SJSA1 (cell line): ENCODE data around the gene BCO2. TPM values are rescaled to one million over a fixed set of nuclear protein-coding genes. Genes with fewer than 3 reads are reported as not detected.
"Not testable (repeated sequence)": the region's sequence is repeated elsewhere in the genome, so short reads cannot be mapped to it uniquely, and the experiment has no call there.

Source experiments
- DNase-seq, 2 experiments: peaks; one replicate each; pipeline ENCODE4 v3.0.0-alpha.2; 2015 to 2020; ENCODE audit warnings: low spot score in 2 of 2, low read depth in 1 of 2
- H3K27ac ChIP-seq: fragments of 250-450 bp; sonication (Bioruptor Pico); 2 replicates; pipeline ENCODE4 v1.5.1; 2020; ENCODE audit warnings: mild to moderate bottlenecking, moderate library complexity
- H3K27me3 ChIP-seq: fragments of 250-450 bp; sonication (Bioruptor Pico); replicated peaks from 2 replicates; pipeline ENCODE4 v1.5.1; 2020; ENCODE audit warnings: mild to moderate bottlenecking, moderate library complexity
- H3K36me3 ChIP-seq: fragments of 250-450 bp; sonication (Bioruptor Pico); 2 replicates; pipeline ENCODE4 v1.5.1; 2020; ENCODE audit warnings: mild to moderate bottlenecking
- H3K4me1 ChIP-seq: fragments of 250-450 bp; sonication (Bioruptor Pico); replicated peaks from 2 replicates; pipeline ENCODE4 v1.6.1; 2021; ENCODE audit warnings: mild to moderate bottlenecking
- H3K4me3 ChIP-seq: fragments of 250-450 bp; sonication (Bioruptor Pico); 2 replicates; pipeline ENCODE4 v1.5.1; 2020; ENCODE audit warnings: mild to moderate bottlenecking
- H3K9me3 ChIP-seq: fragments of 250-450 bp; sonication (Bioruptor Pico); replicated peaks from 2 replicates; pipeline ENCODE4 v1.5.1; 2020; ENCODE audit warnings: mild to moderate bottlenecking
- total RNA-seq: library from RNA; depleted of rRNA; stranded (reverse); fragments of >200 nt; shearing (Covaris generic); gene quantifications from 2 replicates; pipeline ENCODE4 v1.2.3, GENCODE V29; 2014

The BCO2 gene
- total RNA-seq, 1 experiment from 2014 or later, result 0.42 TPM

GRCh38 chr11:112179601-112180000 is 4.3 kb downstream of the BCO2 start:
- Histone ChIP-seq H3K4me3 (no peak overlapping the region), H3K27me3 (no peaks in the 10 kb centered on the region), H3K27ac (no peak overlapping the region), H3K9me3 (no peaks in the 10 kb centered on the region), H3K4me1 (no peaks in the 10 kb centered on the region), H3K36me3 (no peaks in the 10 kb centered on the region)
- DNase-seq, result no peak

DNA sequence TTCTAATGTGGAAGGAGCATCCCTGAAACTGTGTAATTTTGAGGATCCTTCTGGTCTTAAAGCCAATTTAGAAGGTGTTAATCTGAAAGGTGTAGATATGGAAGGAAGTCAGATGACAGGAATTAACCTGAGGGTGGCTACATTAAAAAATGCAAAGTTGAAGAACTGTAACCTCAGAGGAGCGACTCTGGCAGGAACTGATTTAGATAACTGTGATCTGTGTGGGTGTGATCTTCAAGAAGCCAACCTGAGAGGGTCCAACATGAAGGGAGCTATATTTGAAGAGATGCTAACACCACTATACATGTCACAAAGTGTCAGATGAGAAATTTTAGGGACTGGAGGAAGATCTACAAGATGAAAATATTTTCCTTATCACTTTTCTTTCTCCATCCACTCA is 7.6 kb downstream of the BCO2 start:
- Histone ChIP-seq H3K9me3 (no peaks in the 10 kb centered on the region), H3K27ac (no peak overlapping the region), H3K36me3 (no peaks in the 10 kb centered on the region), H3K27me3 (no peaks in the 10 kb centered on the region), H3K4me1 (no peaks in the 10 kb centered on the region), H3K4me3 (no peak overlapping the region)
- DNase-seq, result no peak

GRCh38 chr11:112185883-112186282 is 10.6 kb downstream of the BCO2 start:
- no peaks in the 10 kb centered on the region for H3K27me3 ChIP-seq
- H3K9me3 ChIP-seq, result no peaks in the 10 kb centered on the region
- no peak for DNase-seq
- H3K4me3 ChIP-seq, result no peak overlapping the region
- no peaks in the 10 kb centered on the region for H3K4me1 ChIP-seq
- H3K36me3 ChIP-seq, result no peaks in the 10 kb centered on the region
- H3K27ac ChIP-seq, result no peak overlapping the region

DNA sequence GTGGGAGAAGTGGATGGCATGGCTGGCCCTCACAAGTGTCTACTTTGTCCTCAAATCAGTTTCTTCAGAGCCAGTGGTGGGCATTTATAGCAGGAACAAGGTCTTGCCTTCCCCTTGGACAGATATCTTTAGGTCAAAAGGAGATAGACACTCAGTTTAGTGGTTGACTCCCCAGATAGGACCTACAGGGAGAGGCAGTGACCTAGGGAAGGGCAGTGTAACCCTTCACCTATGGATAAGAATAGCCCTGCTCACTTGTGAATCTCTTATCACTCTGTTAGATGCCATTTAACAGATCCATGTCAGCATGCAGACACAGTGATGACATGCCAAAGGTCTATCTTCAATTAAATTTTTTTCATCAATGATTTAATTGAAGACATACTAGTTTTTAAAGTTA is 11.0 kb downstream of the BCO2 start:
- Histone ChIP-seq H3K4me3 (no peak overlapping the region), H3K27me3 (no peaks in the 10 kb centered on the region), H3K9me3 (no peaks in the 10 kb centered on the region), H3K4me1 (no peaks in the 10 kb centered on the region), H3K36me3 (no peaks in the 10 kb centered on the region), H3K27ac (no peak overlapping the region)
- DNase-seq, result no peak

GRCh38 chr11:112195113-112195512 is 19.8 kb downstream of the BCO2 start:
- not testable (repeated sequence) for H3K27me3 ChIP-seq, H3K4me3 ChIP-seq, DNase-seq, H3K36me3 ChIP-seq, H3K4me1 ChIP-seq, H3K27ac ChIP-seq, H3K9me3 ChIP-seq

- Histone ChIP-seq H3K9me3 (no peaks in the 10 kb centered on the region), H3K4me1 (no peaks in the 10 kb centered on the region), H3K4me3 (no peak overlapping the region), H3K27me3 (no peaks in the 10 kb centered on the region), H3K27ac (no peak overlapping the region), H3K36me3 (no peaks in the 10 kb centered on the region)
- no peak for DNase-seq
Measured at GRCh38 chr11:112195951-112196351, 20.6 kb downstream of the BCO2 start.

DNA sequence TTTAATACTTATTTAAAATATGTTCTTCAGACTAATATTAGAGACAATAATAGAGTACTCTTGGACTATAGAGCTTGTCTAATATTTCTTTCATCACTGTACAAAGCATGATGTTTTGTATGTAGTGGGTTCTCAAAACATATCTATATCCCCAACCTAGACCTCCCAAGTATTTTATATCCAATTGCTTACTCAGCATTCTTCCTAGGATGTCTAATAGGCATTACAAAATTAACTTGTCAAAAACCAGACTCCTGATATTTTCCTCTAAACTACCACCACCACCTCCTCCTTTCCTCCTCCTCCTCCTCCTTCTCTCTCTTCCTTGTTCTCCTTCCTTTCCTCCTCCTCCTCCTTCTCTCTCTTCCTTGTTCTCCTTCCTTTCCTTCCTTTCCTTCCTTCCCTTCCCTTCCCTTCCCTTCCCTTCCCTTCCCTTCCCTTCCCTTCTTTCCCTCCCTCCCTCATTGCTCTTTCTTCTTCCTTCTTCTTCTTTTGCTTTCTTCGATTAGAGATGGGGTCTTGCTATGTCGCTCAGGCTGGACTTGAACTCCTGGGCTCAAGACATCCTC is 21.3 kb downstream of the BCO2 start:
- Histone ChIP-seq H3K4me3 (no peak overlapping the region), H3K27ac (no peak overlapping the region)

DNA sequence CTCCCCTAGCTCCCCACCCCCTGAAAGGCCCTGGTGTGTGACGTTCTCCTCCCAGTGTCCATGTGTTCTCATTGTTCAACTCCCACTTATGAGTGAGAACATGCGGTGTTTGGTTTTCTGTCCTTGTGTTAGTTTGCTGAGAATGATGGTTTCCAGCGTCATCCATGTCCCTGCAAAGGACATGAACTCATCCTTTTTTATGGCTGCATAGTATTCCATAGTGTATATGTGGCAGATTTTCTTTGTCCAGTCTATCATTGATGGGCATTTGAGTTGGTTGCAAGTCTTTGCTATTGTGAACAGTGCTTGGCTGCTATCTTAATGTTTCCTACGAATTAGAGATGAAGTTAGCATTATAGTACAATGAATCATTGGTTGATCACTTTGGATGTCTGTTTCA is 23.8 kb downstream of the BCO2 start:
- not testable (repeated sequence) for H3K9me3 ChIP-seq, H3K4me3 ChIP-seq, DNase-seq, H3K27ac ChIP-seq, H3K36me3 ChIP-seq, H3K27me3 ChIP-seq, H3K4me1 ChIP-seq

More for the DNA sequence above, 21.3 kb downstream of the BCO2 start:
- H3K27me3 ChIP-seq, result no peaks in the 10 kb centered on the region
- no peaks in the 10 kb centered on the region for H3K36me3 ChIP-seq
- H3K9me3 ChIP-seq, result no peaks in the 10 kb centered on the region
- no peaks in the 10 kb centered on the region for H3K4me1 ChIP-seq
- no peak for DNase-seq

DNA sequence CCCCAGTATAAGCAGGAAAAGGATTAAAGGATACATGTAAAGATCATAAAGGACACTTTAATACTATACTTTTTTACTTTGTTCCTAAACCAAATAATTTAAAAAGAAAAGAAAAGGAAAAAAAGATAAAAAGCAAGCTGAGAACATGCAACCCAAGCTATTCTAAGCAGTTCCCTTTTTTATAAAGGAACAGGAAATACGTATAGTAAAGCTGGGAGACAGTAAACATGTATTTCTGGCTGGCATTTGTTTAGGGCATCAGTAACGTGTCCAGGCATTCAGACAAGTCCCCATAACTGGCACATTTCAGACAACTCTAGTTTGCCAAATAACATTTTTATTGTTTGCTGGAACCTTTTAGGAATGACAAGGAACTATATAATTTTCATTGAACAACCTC is 24.9 kb downstream of the BCO2 start:
- Histone ChIP-seq H3K27ac (no peak overlapping the region), H3K9me3 (no peaks in the 10 kb centered on the region), H3K36me3 (no peaks in the 10 kb centered on the region), H3K4me3 (no peak overlapping the region), H3K27me3 (no peaks in the 10 kb centered on the region), H3K4me1 (no peaks in the 10 kb centered on the region)
- no peak for DNase-seq

- no peak for DNase-seq
- no peak overlapping the region for H3K4me3 ChIP-seq
Measured at GRCh38 chr11:112206071-112206470, 30.8 kb downstream of the BCO2 start.

GRCh38 chr11:112210890-112211289 is 35.6 kb downstream of the BCO2 start:
- H3K27me3 ChIP-seq, result no peaks in the 10 kb centered on the region
- peaks cover 1% of the 10 kb centered on the region for H3K4me1 ChIP-seq
- H3K9me3 ChIP-seq, result no peaks in the 10 kb centered on the region
- no peak overlapping the region for H3K27ac ChIP-seq
- no peaks in the 10 kb centered on the region for H3K36me3 ChIP-seq
- H3K4me3 ChIP-seq, result no peak overlapping the region
- DNase-seq, result no peak

More at GRCh38 chr11:112206071-112206470, 30.8 kb downstream of the BCO2 start:
- Histone ChIP-seq H3K27ac (no peak overlapping the region), H3K4me1 (no peaks in the 10 kb centered on the region), H3K9me3 (no peaks in the 10 kb centered on the region), H3K27me3 (no peaks in the 10 kb centered on the region), H3K36me3 (no peaks in the 10 kb centered on the region)

- Histone ChIP-seq H3K4me1 (peaks cover 8% of the 10 kb centered on the region), H3K36me3 (no peaks in the 10 kb centered on the region), H3K9me3 (no peaks in the 10 kb centered on the region), H3K27ac (no peak overlapping the region), H3K27me3 (no peaks in the 10 kb centered on the region), H3K4me3 (no peak overlapping the region)
- no peak for DNase-seq
Measured at GRCh38 chr11:112211536-112211935, 36.2 kb downstream of the BCO2 start.

DNA sequence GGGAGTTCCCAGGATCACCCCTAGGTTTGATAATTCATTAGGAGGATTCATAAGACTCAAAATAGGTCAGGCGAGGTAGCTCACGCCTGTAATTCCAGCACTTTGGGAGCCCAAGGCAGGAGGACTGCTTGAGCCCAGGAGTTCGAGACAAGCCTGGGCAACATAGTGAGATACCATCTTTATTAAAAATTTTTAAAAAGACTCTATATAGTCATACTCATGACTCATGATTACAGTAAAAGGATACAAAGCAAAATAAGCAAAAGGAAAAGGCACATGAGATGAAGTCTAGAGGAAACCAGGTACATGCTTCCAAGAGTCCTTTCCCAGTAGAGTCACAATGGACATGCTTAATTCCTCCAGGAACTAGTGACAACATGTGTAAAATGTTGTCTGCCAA is 37.0 kb downstream of the BCO2 start:
- no peak for DNase-seq
- Histone ChIP-seq H3K27me3 (no peaks in the 10 kb centered on the region), H3K36me3 (no peaks in the 10 kb centered on the region), H3K4me1 (peaks cover 11% of the 10 kb centered on the region), H3K4me3 (no peak overlapping the region), H3K27ac (no peak overlapping the region), H3K9me3 (no peaks in the 10 kb centered on the region)

GRCh38 chr11:112212710-112213109 is 37.4 kb downstream of the BCO2 start:
- no peak overlapping the region for H3K27ac ChIP-seq
- H3K9me3 ChIP-seq, result no peaks in the 10 kb centered on the region
- H3K4me1 ChIP-seq, result peaks cover 11% of the 10 kb centered on the region
- no peak overlapping the region for H3K4me3 ChIP-seq
- no peaks in the 10 kb centered on the region for H3K36me3 ChIP-seq
- H3K27me3 ChIP-seq, result no peaks in the 10 kb centered on the region
- no peak for DNase-seq

DNA sequence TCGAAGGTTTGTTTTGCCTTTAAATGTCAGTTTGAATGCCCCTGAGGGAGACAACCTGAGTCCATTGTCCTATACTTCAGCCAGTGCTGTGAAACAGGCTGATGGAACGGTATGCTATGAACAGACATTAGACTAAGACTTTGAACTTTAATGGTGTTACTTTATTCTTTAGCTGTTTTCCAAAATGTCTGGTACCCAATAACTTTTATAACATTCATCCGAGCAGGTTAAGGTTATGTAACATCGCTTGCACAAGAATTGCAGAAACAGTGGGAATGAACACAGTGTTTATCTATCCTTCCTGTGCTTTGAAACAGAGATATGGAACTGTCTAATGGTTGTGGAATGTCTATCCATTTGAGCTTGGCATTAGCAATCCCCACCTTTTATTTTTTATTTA is 38.4 kb downstream of the BCO2 start:
- no peak for DNase-seq
- no peaks in the 10 kb centered on the region for H3K36me3 ChIP-seq

More for the DNA sequence above, 38.4 kb downstream of the BCO2 start:
- no peak overlapping the region for H3K4me3 ChIP-seq
- no peak overlapping the region for H3K27ac ChIP-seq
- H3K4me1 ChIP-seq, result peaks cover 11% of the 10 kb centered on the region
- H3K27me3 ChIP-seq, result no peaks in the 10 kb centered on the region
- no peaks in the 10 kb centered on the region for H3K9me3 ChIP-seq
